ENCODE results near the gene MAP3K14. TPM values are rescaled to one million over a fixed set of nuclear protein-coding genes. Genes with fewer than 3 reads are reported as not detected.

MAP3K14 gene
- polyA plus RNA-seq, 3 donors, result 1.4 to 29.9 (median 3.8) TPM

GRCh38 chr17:45222996-45223538 is 93.8 kb downstream of the MAP3K14 start:
- Histone ChIP-seq H3K36me3 (replicated peaks in 1 of 2; ENCODE audit: control insufficient read depth in 1 of 2, insufficient read depth in 2 of 2, low read length in 2 of 2) (no peaks in the 10 kb centered on the region), H3K9ac (ENCODE audit: insufficient read depth, low read length, poor library complexity, severe bottlenecking) (peak overlapping the region; percentile 91), H4K20me1 (ENCODE audit: insufficient read depth, low read length) (peaks cover 52% of the 10 kb centered on the region), H2AFZ (ENCODE audit: insufficient read depth, low read depth, low read length, poor library complexity, severe bottlenecking) (no peak overlapping the region), H3K79me2 (ENCODE audit: insufficient read depth, low read length) (peaks cover 95% of the 10 kb centered on the region), H3K27ac (ENCODE audit: low read depth in 1 of 2, low read length in 2 of 2) (peak overlapping the region; percentile 93 to 99), H3K4me3 (replicated peaks in 1 of 3; ENCODE audit: low read depth in 2 of 3, low read length in 3 of 3) (peak overlapping the region; percentile 84 to 99 (median 97)), H3K9me3 (replicated peaks in 1 of 2; ENCODE audit: control insufficient read depth in 1 of 2, insufficient read depth in 1 of 2, low read length in 2 of 2) (no peaks in the 10 kb centered on the region), H3K4me1 (ENCODE audit: control insufficient read depth in 1 of 2, insufficient read depth in 2 of 2, low read length in 2 of 2) (peaks cover 70 to 74% of the 10 kb centered on the region in 2 donors), H3K27me3 (ENCODE audit: control insufficient read depth in 2 of 2, insufficient read depth in 2 of 2, low read length in 2 of 2) (no peaks in the 10 kb centered on the region), H3K4me2 (replicated peaks; ENCODE audit: extremely low read depth, low read length, poor library complexity, severe bottlenecking) (peak overlapping the region; percentile 98)
- H3K9me3 Mint-ChIP-seq, result peaks cover 0 to 3% (median 0%) of the 10 kb centered on the region in 7 donors
- H3K4me1 Mint-ChIP-seq, result peaks cover 66% of the 10 kb centered on the region
- 3% methylated on average over 4 of the region's 8 CpGs for WGBS (ENCODE audit: insufficient coverage)
- peak overlapping the region; percentile 98 to 100 (median 100) for H3K27ac Mint-ChIP-seq
- peak in 2 of 3 donors; percentile 54 to 61 for DNase-seq
- intact Hi-C loops (cut with micrococcal nuclease), result no loop called here
- H3K36me3 Mint-ChIP-seq, result peaks cover 42 to 67% of the 10 kb centered on the region in 2 donors
- H3K4me3 Mint-ChIP-seq, result peak overlapping the region; percentile 97 to 99
- H3K27me3 Mint-ChIP-seq (ENCODE audit: low read depth in 3 of 3), result peaks cover 0 to 4% (median 0%) of the 10 kb centered on the region in 3 donors
- TF ChIP-seq CTCF (IDR thresholded peaks at IDR 0.05), result no peak

GRCh38 chr17:45222289-45222995 is 94.4 kb downstream of the MAP3K14 start:
- H3K27ac ChIP-seq (ENCODE audit: low read depth in 1 of 2, low read length in 2 of 2), result peak overlapping the region; percentile 93 to 99
- peak overlapping the region; percentile 84 to 99 (median 97) for H3K4me3 ChIP-seq (replicated peaks in 1 of 3; ENCODE audit: low read depth in 2 of 3, low read length in 3 of 3)
- H2AFZ ChIP-seq (ENCODE audit: insufficient read depth, low read depth, low read length, poor library complexity, severe bottlenecking), result no peak overlapping the region
- peaks cover 58% of the 10 kb centered on the region for H4K20me1 ChIP-seq (ENCODE audit: insufficient read depth, low read length)
- peaks cover 0 to 7% (median 0%) of the 10 kb centered on the region in 7 donors for H3K9me3 Mint-ChIP-seq
- H3K4me2 ChIP-seq (replicated peaks; ENCODE audit: extremely low read depth, low read length, poor library complexity, severe bottlenecking), result peak overlapping the region; percentile 98
- peaks cover 44 to 71% of the 10 kb centered on the region in 2 donors for H3K36me3 Mint-ChIP-seq
- H3K9me3 ChIP-seq (replicated peaks in 1 of 2; ENCODE audit: control insufficient read depth in 1 of 2, insufficient read depth in 1 of 2, low read length in 2 of 2), result no peaks in the 10 kb centered on the region
- peaks cover 64 to 68% of the 10 kb centered on the region in 2 donors for H3K4me1 ChIP-seq (ENCODE audit: control insufficient read depth in 1 of 2, insufficient read depth in 2 of 2, low read length in 2 of 2)
- H3K9ac ChIP-seq (ENCODE audit: insufficient read depth, low read length, poor library complexity, severe bottlenecking), result peak overlapping the region; percentile 91
- peaks cover 0 to 4% (median 0%) of the 10 kb centered on the region in 3 donors for H3K27me3 Mint-ChIP-seq (ENCODE audit: low read depth in 3 of 3)
- H3K27ac Mint-ChIP-seq, result peak overlapping the region; percentile 98 to 100 (median 100)
- no peak for TF ChIP-seq CTCF (IDR thresholded peaks at IDR 0.05)
- peaks cover 60% of the 10 kb centered on the region for H3K4me1 Mint-ChIP-seq
- intact Hi-C loops (cut with micrococcal nuclease), result no loop called here
- WGBS (ENCODE audit: insufficient coverage), result 0% methylated on average over 22 of the region's 33 CpGs
- H3K4me3 Mint-ChIP-seq, result peak overlapping the region; percentile 97 to 99
- no peak for DNase-seq
- peaks cover 0 to 5% of the 10 kb centered on the region in 2 donors for H3K36me3 ChIP-seq (replicated peaks in 1 of 2; ENCODE audit: control insufficient read depth in 1 of 2, insufficient read depth in 2 of 2, low read length in 2 of 2)
- no peaks in the 10 kb centered on the region for H3K27me3 ChIP-seq (ENCODE audit: control insufficient read depth in 2 of 2, insufficient read depth in 2 of 2, low read length in 2 of 2)
- H3K79me2 ChIP-seq (ENCODE audit: insufficient read depth, low read length), result peaks cover 89% of the 10 kb centered on the region
